Vagina (tissue), 2 donors: ENCODE data around the gene NALCN. TPM values are rescaled to one million over a fixed set of nuclear protein-coding genes. Genes with fewer than 3 reads are reported as not detected.

Experiments used
- DNase-seq, 2 donors: peaks; one replicate each; pipeline ENCODE4 v3.0.0-alpha.2; 2017; ENCODE audit errors: extremely low spot score in 2 of 2
- H3K27ac ChIP-seq: fragments of 200-600 bp; sonication (generic); one replicate; pipeline ENCODE4 v1.5.1; 2019
- H3K27me3 ChIP-seq: fragments of 200-600 bp; sonication (generic); one replicate; pipeline ENCODE4 v1.5.1; 2019
- H3K36me3 ChIP-seq, 2 donors: fragments of 200-600 bp; sonication (generic); one replicate each; pipeline ENCODE4 v1.5.1; 2017 to 2019
- H3K4me1 ChIP-seq: fragments of 200-600 bp; sonication (generic); one replicate; pipeline ENCODE4 v1.5.1; 2019
- H3K4me3 ChIP-seq, 2 donors: fragments of 200-600 bp; sonication (generic); 1 replicate in 1 of 2; 2 replicates in 1 of 2; pipeline ENCODE4 v1.5.1; 2016 to 2019
- H3K9me3 ChIP-seq: fragments of 200-600 bp; sonication (generic); one replicate; pipeline ENCODE4 v1.5.1; 2019
- POLR2A ChIP-seq, 2 donors: fragments of 450-650 bp; IDR thresholded peaks; one replicate each; pipeline ENCODE4 v1.6.1; 2017; ENCODE audit warnings: antibody characterized with exemption in 2 of 2, mild to moderate bottlenecking in 2 of 2, moderate library complexity in 2 of 2
- POLR2AphosphoS5 ChIP-seq, 2 donors: sonication (generic); formaldehyde crosslinking; IDR thresholded peaks; one replicate each; pipeline ENCODE4 v1.9.0; 2017; ENCODE audit warnings: antibody characterized with exemption in 2 of 2, mild to moderate bottlenecking in 2 of 2, low read depth in 1 of 2; ENCODE audit not compliant: insufficient read depth in 1 of 2
- intact Hi-C: fragments of 100-400 bp; cut with DNase I; formaldehyde crosslinking; loops from one replicate; pipeline ENCODE4 v1.15.1; 2023
- total RNA-seq: library from RNA; depleted of rRNA; stranded (reverse); fragments of >200 nt; gene quantifications from one replicate; pipeline ENCODE4 v1.2.3, GENCODE V29; 2016
- TF ChIP-seq, protein P1 (sequence below), 3 experiments: fragments of 450-650 bp in 2 of 3; fragments of 200-600 bp in 1 of 3; sonication (generic) in 1 of 3; IDR thresholded peaks; one replicate each; pipeline ENCODE4 v1.5.1; 2017 to 2019; ENCODE audit warnings: antibody characterized with exemption in 3 of 3, mild to moderate bottlenecking in 2 of 3, moderate library complexity in 2 of 3

Gene NALCN
- total RNA-seq, 1 donor from 2014 or later: 1.7 TPM

DNA sequence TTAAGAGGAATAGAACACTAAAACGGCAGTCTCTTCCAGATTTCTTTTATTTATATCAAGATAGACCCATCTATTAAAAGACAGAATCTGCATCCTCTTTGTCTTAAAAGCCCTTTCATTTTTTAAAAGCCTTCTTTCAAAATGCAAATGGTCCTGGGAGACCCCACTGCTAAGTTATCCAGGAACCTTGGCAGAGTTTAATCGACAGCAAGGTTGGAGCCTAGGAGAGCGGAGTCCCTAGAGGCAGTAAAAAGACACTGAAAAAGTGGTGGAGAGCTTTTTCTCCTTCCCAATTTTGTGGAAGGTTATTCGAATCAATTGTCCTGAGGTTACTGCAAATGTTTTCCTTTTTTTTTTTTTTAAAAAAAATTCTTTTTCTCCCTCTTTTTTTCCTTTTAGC, 294.7 kb downstream of the NALCN start:
- H3K27me3 ChIP-seq: no peaks in the 10 kb centered on the region
- H3K4me3 ChIP-seq: no peak overlapping the region
- H3K4me1 ChIP-seq: no peaks in the 10 kb centered on the region
- no peak overlapping the region for H3K27ac ChIP-seq
- no peaks in the 10 kb centered on the region for H3K9me3 ChIP-seq
- TF ChIP-seq POLR2AphosphoS5 (IDR thresholded peaks at IDR 0.05; ENCODE audit: insufficient read depth in 1 of 2, low read depth in 1 of 2) (no peak), POLR2A (IDR thresholded peaks at IDR 0.05) (no peak)
- TF ChIP-seq, protein P1, sequence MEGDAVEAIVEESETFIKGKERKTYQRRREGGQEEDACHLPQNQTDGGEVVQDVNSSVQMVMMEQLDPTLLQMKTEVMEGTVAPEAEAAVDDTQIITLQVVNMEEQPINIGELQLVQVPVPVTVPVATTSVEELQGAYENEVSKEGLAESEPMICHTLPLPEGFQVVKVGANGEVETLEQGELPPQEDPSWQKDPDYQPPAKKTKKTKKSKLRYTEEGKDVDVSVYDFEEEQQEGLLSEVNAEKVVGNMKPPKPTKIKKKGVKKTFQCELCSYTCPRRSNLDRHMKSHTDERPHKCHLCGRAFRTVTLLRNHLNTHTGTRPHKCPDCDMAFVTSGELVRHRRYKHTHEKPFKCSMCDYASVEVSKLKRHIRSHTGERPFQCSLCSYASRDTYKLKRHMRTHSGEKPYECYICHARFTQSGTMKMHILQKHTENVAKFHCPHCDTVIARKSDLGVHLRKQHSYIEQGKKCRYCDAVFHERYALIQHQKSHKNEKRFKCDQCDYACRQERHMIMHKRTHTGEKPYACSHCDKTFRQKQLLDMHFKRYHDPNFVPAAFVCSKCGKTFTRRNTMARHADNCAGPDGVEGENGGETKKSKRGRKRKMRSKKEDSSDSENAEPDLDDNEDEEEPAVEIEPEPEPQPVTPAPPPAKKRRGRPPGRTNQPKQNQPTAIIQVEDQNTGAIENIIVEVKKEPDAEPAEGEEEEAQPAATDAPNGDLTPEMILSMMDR (IDR thresholded peaks at IDR 0.05): no peak
- H3K36me3 ChIP-seq: no peaks in the 10 kb centered on the region
- no peak for DNase-seq
- intact Hi-C loops: no loop called here

DNA sequence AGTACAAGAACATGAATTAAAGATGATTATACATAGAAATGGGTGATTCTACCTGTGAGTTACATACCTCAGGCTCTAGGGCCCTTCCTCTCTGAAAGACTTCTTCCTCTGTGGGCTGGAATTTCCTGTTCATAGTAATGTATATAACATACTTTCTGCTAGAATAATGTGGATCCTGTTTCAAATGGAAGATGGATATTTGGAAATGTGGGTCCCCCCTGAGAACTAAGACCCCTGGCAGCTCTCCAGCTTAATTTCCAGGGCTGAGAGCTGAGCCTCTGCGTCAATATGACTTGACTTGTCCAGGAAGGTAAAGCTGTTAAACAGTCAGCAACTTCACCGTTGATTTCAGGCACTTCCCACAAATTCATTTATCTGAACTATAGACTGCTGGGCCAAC, 296.3 kb downstream of the NALCN start:
- Histone ChIP-seq H3K9me3 (no peaks in the 10 kb centered on the region), H3K27ac (no peak overlapping the region), H3K4me1 (no peaks in the 10 kb centered on the region), H3K36me3 (no peaks in the 10 kb centered on the region), H3K4me3 (no peak overlapping the region), H3K27me3 (no peaks in the 10 kb centered on the region)
- TF ChIP-seq, protein P1 (IDR thresholded peaks at IDR 0.05): no peak
- no peak for TF ChIP-seq POLR2A (IDR thresholded peaks at IDR 0.05)
- TF ChIP-seq POLR2AphosphoS5 (IDR thresholded peaks at IDR 0.05; ENCODE audit: insufficient read depth in 1 of 2, low read depth in 1 of 2): no peak
- no peak for DNase-seq
- intact Hi-C loops: no loop called here

DNA sequence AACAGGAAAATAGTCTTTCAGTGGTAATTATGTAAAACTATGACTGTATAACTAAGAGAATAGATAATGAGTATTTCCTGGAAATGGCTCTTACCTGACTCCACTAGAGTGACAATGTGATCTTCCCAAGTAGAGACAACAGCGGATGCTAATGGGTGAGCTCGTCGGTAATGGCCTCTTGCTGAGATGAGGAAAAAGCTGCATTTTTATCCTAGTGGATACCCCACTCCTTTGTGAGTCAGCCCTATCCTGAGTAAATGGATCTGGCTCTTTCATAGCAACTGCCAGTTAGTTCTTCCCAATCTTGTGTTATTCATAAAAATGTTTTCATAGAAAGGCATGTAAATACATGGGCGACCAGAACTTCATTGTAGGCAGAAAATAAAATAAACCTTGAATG, 299.5 kb downstream of the NALCN start:
- no peaks in the 10 kb centered on the region for H3K36me3 ChIP-seq
- no peak for DNase-seq
- no peaks in the 10 kb centered on the region for H3K27me3 ChIP-seq
- TF ChIP-seq POLR2A (IDR thresholded peaks at IDR 0.05) (no peak), POLR2AphosphoS5 (IDR thresholded peaks at IDR 0.05; ENCODE audit: insufficient read depth in 1 of 2, low read depth in 1 of 2) (no peak)
- TF ChIP-seq, protein P1 (IDR thresholded peaks at IDR 0.05): no peak
- no peak overlapping the region for H3K27ac ChIP-seq
- intact Hi-C loops: no loop called here
- no peaks in the 10 kb centered on the region for H3K9me3 ChIP-seq
- no peaks in the 10 kb centered on the region for H3K4me1 ChIP-seq
- H3K4me3 ChIP-seq: no peak overlapping the region

DNA sequence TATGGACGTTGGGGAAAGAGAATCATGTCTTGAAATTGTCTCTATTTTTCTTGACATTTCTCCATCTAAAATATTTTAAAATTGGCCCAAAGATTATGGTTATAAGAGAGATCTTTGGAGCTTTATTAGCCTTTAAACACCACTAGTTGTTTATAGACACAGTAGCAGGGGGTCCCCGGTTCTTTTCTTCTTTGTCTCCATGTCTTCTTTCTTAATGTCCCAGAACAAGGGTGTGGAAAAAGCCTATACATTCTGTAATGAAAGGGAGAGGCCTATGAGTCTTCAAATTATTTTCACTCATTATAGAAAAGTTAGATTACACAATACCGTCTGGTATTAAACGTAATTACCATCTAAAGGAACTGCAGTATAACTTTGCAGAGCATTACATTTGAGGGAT, 300.0 kb downstream of the NALCN start:
- intact Hi-C loops: no loop called here
- no peak overlapping the region for H3K4me3 ChIP-seq
- DNase-seq: no peak
- no peaks in the 10 kb centered on the region for H3K9me3 ChIP-seq
- no peak for TF ChIP-seq POLR2AphosphoS5 (IDR thresholded peaks at IDR 0.05; ENCODE audit: insufficient read depth in 1 of 2, low read depth in 1 of 2)
- H3K4me1 ChIP-seq: no peaks in the 10 kb centered on the region
- no peaks in the 10 kb centered on the region for H3K27me3 ChIP-seq
- no peak overlapping the region for H3K27ac ChIP-seq
- H3K36me3 ChIP-seq: no peaks in the 10 kb centered on the region

DNA sequence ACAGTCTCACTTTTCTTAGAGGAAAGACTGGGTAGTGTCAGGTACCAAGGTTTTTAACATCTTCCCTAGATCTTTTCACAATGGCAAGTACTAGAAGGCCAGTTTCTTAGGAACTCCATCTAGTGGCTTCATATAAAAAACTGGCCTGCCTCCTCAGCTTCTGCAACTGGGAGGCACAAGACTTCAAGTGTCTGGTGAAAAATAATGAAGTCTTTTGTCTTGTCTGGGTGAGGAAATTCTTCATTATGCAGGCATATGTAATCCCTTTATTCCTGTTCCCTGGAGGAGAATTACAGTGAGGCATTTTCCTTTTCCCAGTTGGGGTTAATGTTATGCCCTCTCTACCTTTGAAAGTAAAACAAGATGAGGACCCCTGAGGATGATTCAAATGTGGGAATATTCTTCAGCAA, 300.5 kb downstream of the NALCN start:
- DNase-seq: no peak
- TF ChIP-seq, protein P1 (IDR thresholded peaks at IDR 0.05): no peak
- TF ChIP-seq POLR2A (IDR thresholded peaks at IDR 0.05) (no peak), POLR2AphosphoS5 (IDR thresholded peaks at IDR 0.05; ENCODE audit: insufficient read depth in 1 of 2, low read depth in 1 of 2) (no peak)
- no peaks in the 10 kb centered on the region for H3K9me3 ChIP-seq
- H3K4me1 ChIP-seq: no peaks in the 10 kb centered on the region
- H3K4me3 ChIP-seq: no peak overlapping the region
- no peaks in the 10 kb centered on the region for H3K36me3 ChIP-seq
- H3K27ac ChIP-seq: no peak overlapping the region
- no peaks in the 10 kb centered on the region for H3K27me3 ChIP-seq
- intact Hi-C loops: no loop called here

DNA sequence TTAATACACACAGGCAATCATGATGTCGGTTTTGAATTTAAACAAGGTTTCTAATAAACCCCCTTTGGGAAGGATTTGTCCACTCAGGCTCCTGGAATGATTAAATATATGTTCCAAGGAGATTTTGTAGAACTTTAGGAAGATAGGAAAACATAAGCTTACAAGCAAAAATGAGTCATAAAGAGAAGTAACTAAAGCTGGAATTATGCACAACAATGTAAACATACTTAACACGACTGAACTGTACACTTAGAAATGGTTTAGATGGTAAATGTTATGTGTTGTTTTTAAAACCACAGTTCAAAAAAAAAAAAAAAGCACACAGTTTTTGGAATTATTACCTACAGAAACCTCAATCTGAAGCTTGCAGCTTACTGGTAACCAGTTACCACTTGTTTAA, 304.4 kb downstream of the NALCN start:
- intact Hi-C loops: no loop called here
- H3K4me3 ChIP-seq: no peak overlapping the region
- TF ChIP-seq POLR2AphosphoS5 (IDR thresholded peaks at IDR 0.05; ENCODE audit: insufficient read depth in 1 of 2, low read depth in 1 of 2) (no peak), POLR2A (IDR thresholded peaks at IDR 0.05) (no peak)
- TF ChIP-seq, protein P1 (IDR thresholded peaks at IDR 0.05): no peak
- H3K36me3 ChIP-seq: no peaks in the 10 kb centered on the region
- H3K27me3 ChIP-seq: no peaks in the 10 kb centered on the region
- no peaks in the 10 kb centered on the region for H3K4me1 ChIP-seq
- no peaks in the 10 kb centered on the region for H3K9me3 ChIP-seq
- DNase-seq: no peak
- H3K27ac ChIP-seq: no peak overlapping the region
